NCI-H1694 treated with DMSO at 0.1 percent for 48 hours (cell line): ENCODE results near the gene SERPINA12.
"Not testable (repeated sequence)": the region's sequence is repeated elsewhere in the genome, so short reads cannot be mapped to it uniquely, and the experiment has no call there.

Experiments used
- DNase-seq: peaks from one replicate; lab custom pipeline; 2025; lab: John Stamatoyannopoulos, UW

SERPINA12 gene

DNA sequence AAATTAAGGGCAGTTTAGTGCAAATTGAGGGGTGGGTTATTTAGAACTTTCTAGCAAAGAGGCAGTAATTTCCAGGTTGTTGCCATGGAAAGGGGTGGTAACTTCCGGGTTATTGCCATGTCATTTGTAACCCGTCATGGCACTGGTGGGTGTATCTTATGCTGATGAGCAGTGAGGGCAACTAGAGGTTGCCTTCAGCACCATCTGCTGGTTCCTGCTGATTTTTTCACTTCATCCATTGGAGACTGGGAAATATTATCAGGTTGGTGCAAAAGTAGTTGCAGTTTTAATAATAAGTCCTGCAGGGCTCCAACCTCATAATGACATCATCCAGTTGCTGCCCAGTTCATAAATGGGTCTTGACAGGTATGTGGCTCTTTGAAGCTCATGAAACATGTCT, 27.6 kb upstream of the SERPINA12 start:
- peak; percentile 42 for DNase-seq

GRCh38 chr14:94535506-94535905, 26.2 kb upstream of the SERPINA12 start:
- no peak for DNase-seq

DNA sequence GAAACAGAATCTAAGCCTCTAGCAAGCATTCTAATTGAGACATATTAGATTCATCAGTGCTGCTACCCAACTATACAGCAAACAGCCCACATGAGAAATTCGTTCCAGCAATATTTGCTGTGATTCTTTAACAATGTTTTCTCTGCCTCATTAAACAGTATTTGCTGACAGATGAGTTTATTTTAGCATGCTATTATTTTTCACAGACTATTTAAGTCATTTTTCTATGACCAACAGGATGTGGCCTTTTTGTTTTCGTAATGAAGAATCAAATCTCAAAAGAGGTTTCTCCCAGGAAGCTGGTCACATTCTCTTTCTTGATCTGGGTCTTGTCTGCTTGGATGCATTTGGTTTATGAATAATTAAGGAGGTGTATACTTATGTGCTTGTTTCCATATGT, 23.2 kb upstream of the SERPINA12 start:
- no peak for DNase-seq

DNA sequence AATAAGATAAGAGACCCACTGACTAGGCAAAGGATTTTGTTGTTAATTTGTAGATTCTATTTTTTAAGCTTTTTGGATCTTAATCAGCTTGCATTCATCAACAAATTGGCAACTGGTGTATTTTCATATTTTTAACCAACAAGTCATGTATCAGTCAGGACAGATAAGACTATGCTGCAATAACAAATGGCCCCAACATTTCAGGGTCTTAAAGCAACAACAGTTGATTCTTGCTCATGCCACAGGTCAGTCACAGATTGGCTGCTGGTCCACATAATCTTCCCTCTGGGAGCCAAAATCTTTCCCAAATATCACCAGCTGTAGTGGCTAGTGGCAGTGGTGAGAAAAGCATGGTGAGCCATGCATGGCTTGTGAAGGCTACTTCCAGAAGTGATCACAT, 21.9 kb upstream of the SERPINA12 start:
- DNase-seq, result no peak

DNA sequence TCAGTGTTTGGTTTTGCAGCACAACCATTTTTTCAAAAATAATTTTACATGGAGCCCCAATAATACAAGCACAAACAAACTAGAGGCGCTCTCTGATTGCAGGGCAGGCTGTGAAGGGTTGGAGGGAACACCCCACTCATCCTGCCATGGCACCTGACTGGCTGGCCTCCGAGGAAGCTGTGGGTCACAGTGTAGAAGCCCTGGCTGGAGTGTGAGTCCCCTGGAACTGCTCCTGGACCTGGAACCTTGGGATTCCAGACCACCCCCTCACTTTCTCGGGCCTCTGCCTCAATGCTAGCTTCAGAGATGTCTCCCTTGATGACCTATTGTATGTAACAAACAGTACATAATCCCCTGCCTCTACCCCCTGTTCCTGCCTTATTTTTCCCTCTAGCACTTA, 14.8 kb upstream of the SERPINA12 start:
- DNase-seq, result no peak

DNA sequence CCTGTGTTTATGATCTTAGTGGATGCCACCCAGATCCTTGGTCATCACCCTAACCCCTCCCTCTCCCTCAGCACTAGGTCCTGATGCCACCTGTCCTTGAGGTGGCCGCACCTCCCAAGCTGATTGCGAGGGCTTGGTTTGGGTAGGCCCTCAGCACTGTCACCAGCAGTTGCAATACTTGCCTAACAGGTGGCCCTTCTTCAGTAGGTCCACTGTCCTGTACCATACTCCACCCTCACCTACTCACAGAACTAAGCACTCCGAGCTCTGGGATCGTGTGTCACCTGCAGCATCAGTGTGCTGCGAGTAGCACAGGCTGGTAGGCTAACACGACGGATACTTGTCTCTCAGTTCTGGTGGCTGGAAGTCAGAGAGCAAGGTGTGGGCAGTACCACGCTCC, 14.0 kb upstream of the SERPINA12 start:
- no peak for DNase-seq

- DNase-seq, result no peak
Observed at GRCh38 chr14:94522115-94522724, 13.0 kb upstream of the SERPINA12 start.

DNA sequence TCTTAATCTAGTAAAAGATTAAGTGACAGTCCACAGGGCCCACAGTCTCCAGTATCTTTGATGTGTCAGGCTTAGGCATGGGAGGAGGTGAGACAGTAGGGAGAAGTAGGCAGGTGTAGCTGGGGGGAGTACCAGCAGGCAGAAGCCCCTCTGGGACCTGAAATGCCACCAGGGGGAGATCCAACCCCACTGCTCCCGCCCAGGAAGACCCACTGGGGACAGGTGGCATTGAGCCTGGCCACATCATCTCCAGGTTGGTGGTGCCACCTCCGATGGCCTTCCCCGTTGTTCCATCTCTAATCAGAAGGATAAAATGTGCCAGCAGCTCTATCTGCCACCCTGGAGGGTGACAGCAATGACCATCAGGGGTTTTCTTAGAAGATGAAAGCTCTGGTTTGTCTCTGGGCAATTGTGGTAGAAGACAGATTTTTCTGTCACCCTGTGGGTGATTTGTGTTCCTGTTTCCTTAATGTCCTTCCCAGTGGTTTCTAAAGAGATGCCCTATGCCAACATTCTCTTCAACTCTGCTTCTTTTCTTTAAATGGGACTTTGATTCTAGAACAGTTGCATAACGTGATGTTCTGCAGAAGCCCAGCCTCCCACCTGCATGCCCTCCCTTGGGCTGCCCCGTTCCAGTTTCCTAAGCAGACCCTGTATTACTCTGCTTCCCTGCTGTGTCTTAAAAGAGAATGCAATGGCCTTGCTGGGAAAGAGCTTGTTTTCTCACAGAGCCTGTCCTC, 12.3 kb upstream of the SERPINA12 start:
- no peak for DNase-seq

DNA sequence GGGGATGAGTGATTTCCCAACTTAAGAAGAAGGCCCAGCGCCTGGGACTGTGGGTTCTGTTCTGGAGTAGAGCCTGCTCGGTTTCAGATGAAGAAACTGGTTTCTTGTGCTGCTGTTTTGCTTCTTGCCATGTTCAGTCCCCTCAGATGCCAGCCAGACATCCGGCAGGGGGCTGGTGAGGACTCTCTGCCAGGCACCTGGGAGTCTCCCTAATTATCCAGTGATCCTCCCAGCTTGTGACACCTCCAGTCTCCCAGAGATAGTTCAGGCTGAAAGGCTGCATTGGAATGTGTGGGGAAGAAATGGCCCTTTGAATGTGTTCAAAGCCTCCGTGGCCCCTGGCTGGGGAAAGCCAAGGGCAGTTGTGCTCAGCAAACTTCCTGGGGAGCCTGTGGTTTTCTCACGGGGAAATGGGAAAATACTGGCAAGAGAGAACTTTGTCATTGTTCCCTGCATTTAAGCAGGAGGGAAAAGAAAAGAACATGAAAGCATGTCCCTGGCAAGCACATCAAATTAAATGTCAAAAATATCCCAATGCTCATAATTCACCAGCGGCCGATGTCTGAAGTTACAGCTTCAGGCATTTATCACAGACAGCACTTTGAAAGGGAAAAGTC, 8.5 kb upstream of the SERPINA12 start:
- DNase-seq, result no peak

GRCh38 chr14:94517248-94517640, 8.0 kb upstream of the SERPINA12 start:
- DNase-seq, result no peak

DNA sequence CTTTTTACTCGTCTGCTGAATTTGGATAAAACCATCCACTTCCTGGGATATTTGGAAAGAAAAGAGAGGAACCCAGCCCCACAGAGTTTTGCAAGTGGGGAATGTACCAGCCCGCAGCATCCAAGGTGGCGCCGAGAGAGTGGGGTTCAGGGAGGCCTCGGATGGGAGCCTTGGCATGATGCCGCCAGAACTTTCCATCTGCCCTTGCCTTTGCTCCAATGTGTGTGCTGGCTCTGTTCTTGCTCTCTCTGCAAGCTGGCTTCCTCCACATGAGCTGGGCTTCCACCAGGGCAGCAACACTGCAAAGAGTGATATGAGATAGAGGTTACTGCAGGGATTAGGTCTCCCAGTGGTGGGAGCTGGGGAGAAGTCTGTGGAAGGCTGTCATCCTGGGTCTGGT, 6.6 kb upstream of the SERPINA12 start:
- DNase-seq, result no peak

- DNase-seq, result no peak
Observed at GRCh38 chr14:94515426-94515825, 6.2 kb upstream of the SERPINA12 start.

DNA sequence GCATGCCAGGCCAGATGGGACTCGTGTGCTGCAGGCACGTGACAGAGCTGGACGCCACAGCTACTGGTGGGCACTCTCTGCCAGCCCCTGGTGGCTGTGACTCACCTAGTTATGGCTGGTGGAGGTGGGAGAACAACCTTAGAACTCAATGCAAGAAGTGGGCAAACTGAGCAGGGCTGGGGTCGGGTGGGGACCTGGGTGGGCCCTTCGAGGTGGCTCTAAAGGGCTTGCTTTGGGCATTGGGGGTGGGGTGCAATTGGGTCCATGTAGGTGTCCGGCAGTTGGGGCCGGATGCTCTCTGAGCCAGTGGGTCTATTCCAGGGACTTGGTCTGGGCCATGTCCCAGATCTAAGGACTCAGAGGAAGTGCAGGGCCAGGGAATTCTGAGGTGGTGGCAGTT, 5.1 kb upstream of the SERPINA12 start:
- no peak for DNase-seq

GRCh38 chr14:94510481-94510880, 1.2 kb upstream of the SERPINA12 start:
- DNase-seq, result not testable (repeated sequence)

GRCh38 chr14:94505641-94506040, 3.6 kb downstream of the SERPINA12 start:
- no peak for DNase-seq

DNA sequence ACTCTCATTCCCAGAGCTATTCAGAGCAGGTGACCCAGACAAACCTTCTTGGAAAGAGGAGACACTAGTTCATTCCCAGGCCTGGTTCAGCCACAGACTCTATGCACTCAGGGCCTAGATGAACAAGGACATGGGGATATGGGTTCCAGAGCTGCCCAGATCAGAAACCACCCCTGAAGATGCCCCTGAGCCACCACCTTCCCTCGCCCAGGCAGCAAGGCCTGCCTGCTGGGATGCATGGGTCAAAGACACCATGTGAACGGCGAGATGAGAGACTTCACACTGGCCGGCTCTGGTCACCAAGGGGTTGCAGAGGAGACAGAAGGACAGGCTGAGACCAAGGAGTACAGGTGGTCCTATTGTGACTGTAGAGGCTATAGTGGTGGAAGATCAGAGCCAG, 4.1 kb downstream of the SERPINA12 start:
- no peak for DNase-seq

GRCh38 chr14:94501588-94502516, 7.4 kb downstream of the SERPINA12 start:
- DNase-seq, result peak; percentile 35

DNA sequence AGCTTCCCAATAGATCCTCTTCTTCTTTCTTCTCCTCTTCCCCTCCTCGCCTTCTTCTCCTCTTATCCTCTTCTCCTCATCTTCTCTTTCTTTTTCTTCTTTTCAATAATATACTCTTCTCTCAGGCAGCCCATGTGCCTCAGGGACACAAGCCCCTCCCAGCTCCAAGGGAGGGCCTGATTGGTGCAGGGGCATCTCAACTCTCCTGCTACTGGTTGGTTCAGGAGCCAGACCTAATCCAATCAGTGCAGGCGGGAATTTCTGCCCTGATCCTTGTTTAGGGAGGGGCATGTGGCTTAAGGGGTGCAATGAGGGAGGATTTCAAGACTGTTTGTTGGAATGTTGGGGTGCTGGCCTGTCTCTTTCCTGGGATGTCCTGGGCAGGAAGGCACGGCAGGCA, 9.0 kb downstream of the SERPINA12 start:
- DNase-seq, result no peak

GRCh38 chr14:94499673-94500072, 9.6 kb downstream of the SERPINA12 start:
- no peak for DNase-seq

GRCh38 chr14:94498215-94498614, 11.1 kb downstream of the SERPINA12 start:
- DNase-seq, result no peak

DNA sequence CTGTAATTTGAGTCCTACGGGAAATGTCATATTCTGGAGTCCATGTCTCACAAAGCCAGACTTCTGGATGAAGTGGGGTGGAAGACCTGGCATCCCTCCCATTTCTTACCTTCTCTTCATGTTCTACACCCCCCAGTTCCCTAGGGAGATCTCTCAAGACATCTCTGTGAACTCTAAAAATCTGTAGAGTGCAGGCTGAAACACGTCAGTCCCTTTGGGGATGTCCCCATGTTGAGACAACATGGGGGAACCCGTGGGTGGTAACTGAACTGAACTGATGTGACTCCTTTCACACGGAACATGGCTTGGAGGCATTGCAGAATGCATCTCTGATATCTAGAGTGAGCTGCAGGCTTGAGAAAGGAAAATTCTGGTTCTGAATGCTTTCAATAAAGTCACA, 15.2 kb downstream of the SERPINA12 start:
- no peak for DNase-seq

- no peak for DNase-seq
Observed at GRCh38 chr14:94491511-94491910, 17.8 kb downstream of the SERPINA12 start.
